Uterus (tissue), 2 donors: ENCODE results near the gene PSMB5.

Experiments
- CTCF ChIP-seq, 4 experiments: fragments of 200-600 bp in 2 of 4; fragments of 450-650 bp in 2 of 4; sonication (generic) in 2 of 4; IDR thresholded peaks; one replicate each; pipeline ENCODE4 v1.5.1; 2016 to 2019; ENCODE audit warnings: antibody characterized with exemption in 4 of 4, mild to moderate bottlenecking in 2 of 4, moderate library complexity in 1 of 4
- POLR2A ChIP-seq, 2 donors: fragments of 450-650 bp; IDR thresholded peaks; one replicate each; pipeline ENCODE4 v1.6.1; 2016; ENCODE audit warnings: antibody characterized with exemption in 2 of 2, mild to moderate bottlenecking in 1 of 2, moderate library complexity in 1 of 2

- no peak for TF ChIP-seq CTCF (IDR thresholded peaks at IDR 0.05)
- no peak for TF ChIP-seq POLR2A (IDR thresholded peaks at IDR 0.05)
Measured at GRCh38 chr14:22978981-22979671, 55.6 kb downstream of the PSMB5 start.
